ENCODE measurements around the gene C2CD4D.

C2CD4D gene

DNA sequence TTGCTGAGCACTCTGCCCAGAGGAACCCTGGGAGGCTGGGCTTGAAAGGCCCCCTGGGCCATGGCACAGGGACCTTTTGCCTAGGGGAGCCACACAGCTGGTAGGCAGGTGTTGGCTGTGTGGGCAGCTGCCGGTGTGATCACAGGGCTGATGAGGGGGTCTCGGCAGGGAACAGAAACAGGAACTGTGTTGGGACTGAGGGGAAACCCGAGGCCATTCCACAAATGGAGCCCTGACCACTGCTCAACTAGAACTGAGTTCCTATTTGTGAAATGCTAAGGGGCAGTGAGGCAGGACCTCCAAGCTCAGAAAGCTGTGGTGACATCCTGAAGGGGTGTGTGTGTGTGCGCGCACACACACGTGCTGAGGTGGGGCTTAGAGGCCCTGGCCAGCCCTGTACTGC, 20.3 kb upstream of the C2CD4D start:
- TF ChIP-seq, protein P1, sequence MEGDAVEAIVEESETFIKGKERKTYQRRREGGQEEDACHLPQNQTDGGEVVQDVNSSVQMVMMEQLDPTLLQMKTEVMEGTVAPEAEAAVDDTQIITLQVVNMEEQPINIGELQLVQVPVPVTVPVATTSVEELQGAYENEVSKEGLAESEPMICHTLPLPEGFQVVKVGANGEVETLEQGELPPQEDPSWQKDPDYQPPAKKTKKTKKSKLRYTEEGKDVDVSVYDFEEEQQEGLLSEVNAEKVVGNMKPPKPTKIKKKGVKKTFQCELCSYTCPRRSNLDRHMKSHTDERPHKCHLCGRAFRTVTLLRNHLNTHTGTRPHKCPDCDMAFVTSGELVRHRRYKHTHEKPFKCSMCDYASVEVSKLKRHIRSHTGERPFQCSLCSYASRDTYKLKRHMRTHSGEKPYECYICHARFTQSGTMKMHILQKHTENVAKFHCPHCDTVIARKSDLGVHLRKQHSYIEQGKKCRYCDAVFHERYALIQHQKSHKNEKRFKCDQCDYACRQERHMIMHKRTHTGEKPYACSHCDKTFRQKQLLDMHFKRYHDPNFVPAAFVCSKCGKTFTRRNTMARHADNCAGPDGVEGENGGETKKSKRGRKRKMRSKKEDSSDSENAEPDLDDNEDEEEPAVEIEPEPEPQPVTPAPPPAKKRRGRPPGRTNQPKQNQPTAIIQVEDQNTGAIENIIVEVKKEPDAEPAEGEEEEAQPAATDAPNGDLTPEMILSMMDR (IDR thresholded peaks at IDR 0.05) = no peak

DNA sequence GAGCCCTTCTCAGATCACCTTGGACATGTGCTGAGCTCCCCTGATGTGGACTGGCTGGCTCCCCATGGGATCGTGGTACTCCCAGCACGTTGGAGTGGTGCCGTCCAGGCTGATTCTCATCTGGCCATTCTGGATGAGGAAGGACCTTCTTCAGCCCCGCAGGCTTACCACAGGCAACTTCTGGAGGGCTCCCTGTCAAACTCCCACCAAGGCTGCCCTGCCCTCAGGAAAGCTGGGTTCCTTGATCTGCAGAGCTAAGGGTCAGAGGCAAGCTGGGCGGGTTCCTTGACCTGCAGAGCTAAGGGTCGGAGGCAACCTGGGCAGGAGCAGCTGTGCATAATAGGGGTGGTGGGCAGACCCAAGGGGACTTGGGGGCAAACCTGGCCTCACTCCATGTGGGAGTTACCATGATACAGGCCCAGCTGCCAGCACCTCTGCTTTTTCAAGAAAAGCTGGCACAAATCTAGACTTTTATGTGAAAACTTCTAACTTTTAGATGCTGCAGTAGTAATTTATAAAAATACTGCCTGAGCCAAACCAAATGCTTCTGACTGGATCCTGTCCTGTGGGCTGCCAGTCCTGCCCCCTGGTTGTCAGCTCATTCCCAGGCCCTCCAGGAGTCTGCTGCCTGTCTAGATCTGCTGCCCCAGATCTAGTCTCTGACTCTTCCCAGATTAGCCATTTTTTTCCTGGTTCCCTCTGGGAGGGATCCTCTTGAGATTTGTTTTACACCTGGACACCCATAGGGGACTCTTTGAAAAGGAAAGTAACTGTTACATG, 19.5 kb upstream of the C2CD4D start:
- TF ChIP-seq, protein P1 (IDR thresholded peaks at IDR 0.05) = no peak

DNA sequence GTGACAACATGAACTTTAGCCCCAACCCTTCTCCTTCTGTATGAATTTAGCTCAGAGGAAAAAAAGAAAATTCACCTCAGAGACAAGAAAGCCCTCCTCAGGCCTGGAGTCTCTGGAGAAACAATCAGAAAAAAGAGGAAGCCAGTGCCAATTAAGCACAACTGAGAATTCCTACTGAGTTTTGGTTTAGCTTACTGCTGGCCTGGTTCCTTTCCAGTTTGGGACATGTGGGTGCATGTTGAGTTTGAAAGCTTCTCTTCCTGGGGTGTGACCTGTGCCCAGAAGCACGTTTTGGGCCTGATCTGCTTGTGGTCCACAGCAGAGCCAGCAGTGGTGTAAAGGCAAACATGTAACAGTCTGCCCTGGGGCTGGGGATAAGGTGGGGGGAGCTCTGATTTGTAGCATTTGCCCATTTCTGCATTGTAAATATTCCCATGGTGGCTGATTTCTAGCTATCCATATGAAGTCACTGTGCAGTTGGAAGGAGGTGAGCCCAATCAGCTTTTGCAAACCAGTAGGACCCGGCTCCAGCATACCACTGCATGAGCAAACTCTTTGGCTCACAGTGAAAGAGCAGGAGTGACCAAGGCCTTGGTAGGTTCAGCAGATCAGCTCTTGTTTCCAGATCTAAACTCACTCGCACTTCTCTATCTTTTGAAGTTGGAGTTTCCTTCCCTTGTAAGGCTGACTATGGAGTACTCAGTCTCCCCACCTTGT, 18.6 kb upstream of the C2CD4D start:
- TF ChIP-seq, protein P1 (IDR thresholded peaks at IDR 0.05) = no peak

DNA sequence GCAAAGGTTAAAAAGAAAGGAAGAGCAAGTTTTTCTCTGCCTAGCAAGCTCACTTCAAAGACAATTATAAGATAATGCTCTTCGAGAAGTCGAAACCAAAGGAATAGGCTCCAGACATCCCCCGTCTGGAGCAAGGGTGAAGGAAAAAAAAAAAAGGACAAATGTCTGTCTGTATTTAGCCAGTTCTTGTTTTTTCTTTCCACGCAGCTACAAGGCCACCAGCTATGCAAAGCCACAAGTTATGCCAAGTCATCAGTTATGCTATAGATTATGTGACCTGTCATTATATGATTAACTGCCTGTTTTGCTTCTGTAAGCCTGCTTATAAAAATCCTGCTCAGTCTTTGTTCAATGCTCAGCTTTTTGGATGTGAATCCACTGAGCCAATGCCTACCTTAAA, 16.3 kb upstream of the C2CD4D start:
- TF ChIP-seq, protein P1 (IDR thresholded peaks at IDR 0.05) = no peak

DNA sequence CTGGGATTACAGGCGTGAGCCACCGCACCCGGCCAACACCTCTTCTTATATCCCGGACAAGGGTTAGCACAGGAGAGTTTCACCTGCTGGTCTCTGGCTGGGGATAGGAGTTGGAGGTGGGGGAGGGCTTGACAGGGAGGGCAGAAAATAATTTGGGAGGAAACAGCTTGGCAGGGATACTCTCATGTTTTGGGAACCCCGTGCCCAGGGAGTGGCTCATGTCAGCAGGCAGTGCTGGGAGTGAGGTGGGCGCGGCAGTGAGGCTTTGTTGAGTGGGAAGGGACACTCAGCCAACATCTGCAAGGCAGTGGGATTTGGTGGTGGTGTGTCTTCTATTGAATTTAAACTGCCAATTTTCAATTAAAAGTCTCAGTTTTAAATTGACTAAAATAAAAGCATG, 15.0 kb upstream of the C2CD4D start:
- TF ChIP-seq, protein P1 (IDR thresholded peaks at IDR 0.05) = no peak

DNA sequence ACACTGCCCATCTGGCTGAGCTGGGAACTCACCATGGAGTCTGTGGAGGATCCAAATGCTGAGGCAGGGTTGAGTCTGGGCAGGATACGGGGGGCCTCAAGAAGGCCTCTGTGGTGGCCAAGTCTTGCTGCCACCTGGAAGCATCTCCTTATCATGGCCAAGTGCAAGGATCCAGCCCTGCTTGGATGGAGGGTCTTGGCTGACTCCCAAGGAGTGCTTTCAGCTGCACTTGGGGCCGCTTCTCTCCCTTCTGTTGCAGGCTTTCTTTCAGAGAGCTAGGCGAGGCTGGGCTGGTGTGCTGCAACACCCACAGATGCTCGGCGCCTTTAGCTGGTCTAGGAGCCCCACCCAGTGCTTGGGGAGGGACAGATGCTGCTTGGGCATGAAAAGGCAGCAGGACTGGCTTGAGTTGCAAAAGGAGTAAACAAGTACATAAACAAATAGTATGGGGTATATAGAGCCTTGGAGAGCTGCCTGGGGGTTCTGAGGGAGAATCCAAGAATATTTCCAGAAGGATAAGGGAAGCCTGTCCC, 13.9 kb upstream of the C2CD4D start, which contains the start of gene THEM5:
Gene THEM5, minus strand, starts transcription at position 302 of the 533 bp plus-strand sequence. Its CDS starts 147 bp downstream, at position 155.
- TF ChIP-seq, protein P1 (IDR thresholded peaks at IDR 0.05) = no peak

DNA sequence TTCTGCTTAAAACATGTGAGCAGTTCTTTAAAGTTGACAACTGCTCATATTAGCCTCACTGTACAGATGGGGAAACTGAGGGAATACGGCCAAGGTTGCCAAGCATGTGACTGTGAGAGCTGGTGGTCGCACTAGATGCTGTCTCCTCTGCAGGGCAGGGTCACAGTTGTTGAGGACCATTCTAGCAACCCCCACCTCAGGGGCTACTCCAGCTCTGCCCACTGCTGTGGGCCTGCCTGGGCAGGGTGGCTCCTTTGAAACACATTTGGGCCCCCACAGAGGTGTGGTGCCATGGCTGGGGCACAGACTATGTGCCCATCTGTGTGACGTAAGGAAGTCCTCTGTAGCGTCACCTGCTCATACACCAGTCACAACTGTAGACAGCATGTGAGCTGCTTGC, 13.1 kb upstream of the C2CD4D start:
- TF ChIP-seq, protein P1 (IDR thresholded peaks at IDR 0.05) = no peak

All from LNCAP (cell line).